Keratinocyte (primary cell): Measurements from ENCODE around the gene SMYD3. TPM values are rescaled to one million over a fixed set of nuclear protein-coding genes. Genes with fewer than 3 reads are reported as not detected.

Source experiments
- DNase-seq: peaks from one replicate; pipeline ENCODE4 v3.0.0-alpha.2; 2011; ENCODE audit warnings: low read depth, missing footprints, low spot score
- FAIRE-seq: peaks from 2 replicates; lab custom pipeline; 2011; peaks lifted over from hg19 to GRCh38; lab: Jason Lieb, UNC
- H2AFZ ChIP-seq: 2 replicates; pipeline ENCODE4 v1.6.0; 2012; ENCODE audit warnings: low read length, control low read depth, inconsistent platforms; ENCODE audit not compliant: control insufficient read depth
- H3K27ac ChIP-seq: 2 replicates; pipeline ENCODE4 v1.5.1; 2011; ENCODE audit warnings: low read length; ENCODE audit not compliant: control insufficient read depth, insufficient read depth
- H3K27me3 ChIP-seq: 3 replicates; pipeline ENCODE4 v1.6.0; 2011; ENCODE audit warnings: low read length; ENCODE audit not compliant: control insufficient read depth, insufficient read depth; ENCODE audit errors: extremely low read depth
- H3K36me3 ChIP-seq, 2 experiments: 2 replicates in 1 of 2; 3 replicates in 1 of 2; pipeline ENCODE4 v1.5.1; 2011; ENCODE audit warnings: low read length in 2 of 2, mild to moderate bottlenecking in 1 of 2; ENCODE audit not compliant: control insufficient read depth in 2 of 2, insufficient read depth in 2 of 2; ENCODE audit errors: extremely low read depth in 1 of 2
- H3K4me1 ChIP-seq: 3 replicates; pipeline ENCODE4 v1.5.1; 2011; ENCODE audit warnings: low read length; ENCODE audit not compliant: control insufficient read depth, insufficient read depth; ENCODE audit errors: extremely low read depth
- H3K4me2 ChIP-seq: 3 replicates; pipeline ENCODE4 v1.6.0; 2011; ENCODE audit warnings: low read depth, low read length; ENCODE audit not compliant: control insufficient read depth, insufficient read depth; ENCODE audit errors: extremely low read depth
- H3K4me3 ChIP-seq, 3 experiments: fragments of 200-600 bp in 1 of 3; sonication (generic) in 1 of 3; 2 replicates in 2 of 3; 3 replicates in 1 of 3; pipeline ENCODE4 v1.5.1; 2011 to 2016; ENCODE audit warnings: low read length in 3 of 3, mild to moderate bottlenecking in 3 of 3, control low read depth in 2 of 3, inconsistent platforms in 1 of 3, low read depth in 1 of 3, mixed read lengths in 1 of 3, mixed run types in 1 of 3, moderate library complexity in 1 of 3; ENCODE audit not compliant: control insufficient read depth in 2 of 3, insufficient read depth in 2 of 3; ENCODE audit errors: extremely low read depth in 1 of 3
- H3K79me2 ChIP-seq: 2 replicates; pipeline ENCODE4 v1.6.0; 2012; ENCODE audit warnings: low read length; ENCODE audit not compliant: control insufficient read depth, insufficient read depth
- H3K9ac ChIP-seq: 3 replicates; pipeline ENCODE4 v1.6.0; 2011; ENCODE audit warnings: low read length; ENCODE audit not compliant: control insufficient read depth, insufficient read depth; ENCODE audit errors: extremely low read depth
- H3K9me1 ChIP-seq: 3 replicates; pipeline ENCODE4 v1.6.0; 2011; ENCODE audit warnings: low read length; ENCODE audit not compliant: control insufficient read depth, insufficient read depth; ENCODE audit errors: extremely low read depth
- H3K9me3 ChIP-seq: 2 replicates; pipeline ENCODE4 v1.5.1; 2012; ENCODE audit warnings: low read depth, low read length; ENCODE audit not compliant: control insufficient read depth
- H4K20me1 ChIP-seq: 3 replicates; pipeline ENCODE4 v1.6.0; 2011; ENCODE audit warnings: low read length; ENCODE audit not compliant: control insufficient read depth, insufficient read depth; ENCODE audit errors: extremely low read depth
- CTCF ChIP-seq, 3 experiments: IDR thresholded peaks in 1 of 3; conservative IDR thresholded peaks in 1 of 3; optimal IDR thresholded peaks in 1 of 3; 2 replicates in 2 of 3; 3 replicates in 1 of 3; pipeline versions ENCODE3 to v1.5.1; 2011; ENCODE audit warnings: low read length in 3 of 3, mild to moderate bottlenecking in 3 of 3, moderate library complexity in 2 of 3, control low read depth in 1 of 3, inconsistent platforms in 1 of 3; ENCODE audit not compliant: insufficient read depth in 2 of 3; ENCODE audit errors: extremely low read depth in 1 of 3
- EZH2 ChIP-seq: IDR thresholded peaks from one replicate; pipeline ENCODE4 v1.6.1; 2012; ENCODE audit warnings: inconsistent platforms, mild to moderate bottlenecking, low read length, moderate library complexity
- dilution Hi-C: fragments of 300-500 bp; cut with MboI; formaldehyde crosslinking; loops from one replicate; pipeline ENCODE4 v1.7.0; 2020; ENCODE audit warnings: low sequenced_read_pairs; ENCODE audit not compliant: extremely low pct_ligation_motif_present
- polyA plus RNA-seq, 5 experiments: library from polyadenylated mRNA; depleted of rRNA in 3 of 5; stranded (reverse) in 3 of 5; stranded (forward) in 1 of 5; unstranded in 1 of 5; fragments of >200 nt; gene quantifications; 1 replicate in 1 of 5; 2 replicates in 3 of 5; 3 replicates in 1 of 5; pipeline versions ENCODE4 v1.2.1 to v1.2.3, GENCODE V29; 2011 to 2012; ENCODE audit warnings: missing spikeins in 2 of 5, low read depth in 1 of 5, low replicate concordance in 1 of 5

Gene SMYD3
- polyA plus RNA-seq, 1 donor (not counting 4 experiments of a cell fraction or from before 2014, with no cell fraction given): 31.0 TPM

GRCh38 chr1:245835386-245835785, 671.7 kb downstream of the SMYD3 start:
- DNase-seq: no peak
- no peak for TF ChIP-seq EZH2
- no peak for TF ChIP-seq CTCF (optimal IDR thresholded peaks at IDR 0.05 in 1 of 3, IDR thresholded peaks at IDR 0.05 in 1 of 3, conservative IDR thresholded peaks at IDR 0.05 in 1 of 3; ENCODE audit: extremely low read depth in 1 of 3, insufficient read depth in 2 of 3, low read length in 3 of 3)
- Histone ChIP-seq H3K9me3 (no peaks in the 10 kb centered on the region), H3K9ac (no peak overlapping the region), H3K9me1 (no peaks in the 10 kb centered on the region), H3K79me2 (no peaks in the 10 kb centered on the region), H3K4me3 (no peak overlapping the region), H3K27ac (no peak overlapping the region), H3K27me3 (no peaks in the 10 kb centered on the region), H3K4me2 (no peak overlapping the region), H4K20me1 (no peaks in the 10 kb centered on the region), H3K36me3 (no peaks in the 10 kb centered on the region), H3K4me1 (no peaks in the 10 kb centered on the region), H2AFZ (no peak overlapping the region)
- dilution Hi-C loops: no loop called here
- no peak for FAIRE-seq

- dilution Hi-C loops: no loop called here
- no peak for FAIRE-seq
- TF ChIP-seq EZH2 (no peak), CTCF (optimal IDR thresholded peaks at IDR 0.05 in 1 of 3, IDR thresholded peaks at IDR 0.05 in 1 of 3, conservative IDR thresholded peaks at IDR 0.05 in 1 of 3; ENCODE audit: extremely low read depth in 1 of 3, insufficient read depth in 2 of 3, low read length in 3 of 3) (no peak)
Measured at GRCh38 chr1:245834002-245834401, 673.1 kb downstream of the SMYD3 start.

More at GRCh38 chr1:245834002-245834401, 673.1 kb downstream of the SMYD3 start:
- Histone ChIP-seq H3K27ac (no peak overlapping the region), H3K79me2 (no peaks in the 10 kb centered on the region), H4K20me1 (no peaks in the 10 kb centered on the region), H2AFZ (no peak overlapping the region), H3K36me3 (no peaks in the 10 kb centered on the region), H3K4me2 (no peak overlapping the region), H3K4me3 (no peak overlapping the region), H3K9ac (no peak overlapping the region), H3K27me3 (no peaks in the 10 kb centered on the region), H3K9me3 (no peaks in the 10 kb centered on the region), H3K9me1 (no peaks in the 10 kb centered on the region), H3K4me1 (no peaks in the 10 kb centered on the region)
- no peak for DNase-seq
